NCI-H2196 (cell line): Measurements from ENCODE around the gene RIC8B.

ENCODE experiments used
- DNase-seq: peaks from one replicate; lab custom pipeline; 2025; ENCODE audit not compliant: unreplicated experiment; lab: John Stamatoyannopoulos, UW

Gene RIC8B

GRCh38 chr12:106926657-106927056 lies 152.2 kb downstream of the RIC8B start:
- DNase-seq: no peak

GRCh38 chr12:106934277-106934676 lies 159.8 kb downstream of the RIC8B start:
- no peak for DNase-seq
